Breast epithelium (tissue), 3 donors: ENCODE data around the gene FARP1.

Experiments
- CTCF ChIP-seq, 3 donors: fragments of 450-650 bp; IDR thresholded peaks; one replicate each; pipeline ENCODE4 v1.5.1; 2016 to 2017; ENCODE audit warnings: antibody characterized with exemption in 3 of 3, mild to moderate bottlenecking in 3 of 3, moderate library complexity in 3 of 3
- POLR2A ChIP-seq: fragments of 450-650 bp; IDR thresholded peaks from one replicate; pipeline ENCODE4 v1.6.1; 2016; ENCODE audit warnings: antibody characterized with exemption, mild to moderate bottlenecking, moderate library complexity
- POLR2AphosphoS5 ChIP-seq, 3 donors: sonication (generic); formaldehyde crosslinking; IDR thresholded peaks; one replicate each; pipeline ENCODE4 v1.6.1; 2017; ENCODE audit warnings: antibody characterized with exemption in 3 of 3

DNA sequence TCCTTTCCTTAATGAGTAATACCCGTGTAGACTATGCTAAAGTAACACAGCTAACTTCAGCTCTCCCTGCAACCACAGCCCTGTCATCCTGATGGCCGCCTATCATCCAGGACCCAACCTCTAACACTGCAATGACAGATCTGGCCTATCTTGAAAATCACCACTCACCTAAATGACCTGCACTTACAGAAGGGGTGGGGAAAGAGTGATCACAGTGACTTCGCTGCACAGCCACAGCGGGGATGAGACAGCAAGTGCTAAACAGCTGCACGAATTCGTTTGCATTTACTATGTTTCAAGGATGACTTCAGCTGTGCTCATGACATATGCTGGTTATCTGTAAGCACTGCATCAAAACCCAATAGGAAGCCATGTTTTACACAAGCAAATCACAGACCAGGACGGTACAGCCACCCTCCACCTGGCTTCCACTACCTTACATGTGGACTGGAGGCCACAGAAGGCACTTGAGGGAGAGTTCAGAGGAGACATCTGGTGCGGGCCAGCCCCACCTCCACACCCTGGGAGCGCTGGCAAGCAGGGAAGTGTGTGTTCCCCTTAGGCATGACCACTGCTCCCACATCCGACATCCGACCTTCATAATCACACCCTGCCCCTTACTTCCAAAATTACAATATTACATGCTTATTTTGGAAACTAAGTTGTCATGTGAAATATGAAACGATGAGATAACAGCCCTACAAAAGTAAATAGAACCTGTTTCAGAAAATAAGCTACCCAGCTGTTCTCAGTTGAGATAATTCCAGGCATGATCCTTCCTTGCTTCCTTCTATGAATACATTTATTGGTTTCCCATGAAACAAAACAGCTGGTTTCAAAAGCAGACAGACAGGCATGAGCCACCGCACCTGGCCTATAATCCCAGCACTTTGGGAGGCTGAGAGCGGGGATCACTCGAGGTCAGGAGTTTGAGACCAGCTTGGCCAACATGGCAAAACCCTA, 338.3 kb downstream of the FARP1 start:
- no peak for TF ChIP-seq CTCF (IDR thresholded peaks at IDR 0.05)
- no peak for TF ChIP-seq POLR2AphosphoS5 (IDR thresholded peaks at IDR 0.05)
- TF ChIP-seq POLR2A = no peak
